Gastrocnemius medialis (tissue), 4 donors: Measurements from ENCODE around the gene MAD2L1. TPM values are rescaled to one million over a fixed set of nuclear protein-coding genes. Genes with fewer than 3 reads are reported as not detected.
A peak's percentile ranks its signal among the peaks of the same experiment; 100 is the strongest.
"Not testable (repeated sequence)": the region's sequence is repeated elsewhere in the genome, so short reads cannot be mapped to it uniquely, and the experiment has no call there.

Source experiments
- ATAC-seq, 2 donors: fragments of 150-250 bp; one replicate each; pipeline ENCODE4 v1.9.1; 2016
- DNase-seq, 2 donors: peaks; one replicate each; pipeline ENCODE4 v3.0.0-alpha.2; 2019
- H3K27ac ChIP-seq, 4 donors: fragments of 200-600 bp; sonication (generic); 1 replicate in 1 of 4; 2 replicates in 3 of 4; pipeline ENCODE4 v1.5.1; 2016 to 2018; ENCODE audit warnings: mild to moderate bottlenecking in 2 of 4, moderate library complexity in 1 of 4
- H3K27me3 ChIP-seq, 3 donors: fragments of 200-600 bp; sonication (generic) in 2 of 3; 1 replicate in 1 of 3; 2 replicates in 2 of 3; pipeline versions ENCODE4 v1.5.1 to v1.6.0; 2016 to 2019; ENCODE audit warnings: mild to moderate bottlenecking in 1 of 3, moderate library complexity in 1 of 3
- H3K36me3 ChIP-seq, 2 donors: fragments of 200-600 bp; sonication (generic) in 1 of 2; one replicate each; pipeline ENCODE4 v1.5.1; 2017 to 2018
- H3K4me1 ChIP-seq, 2 donors: fragments of 200-600 bp; sonication (generic) in 1 of 2; one replicate each; pipeline ENCODE4 v1.5.1; 2016 to 2017; ENCODE audit warnings: mild to moderate bottlenecking in 2 of 2
- H3K4me3 ChIP-seq, 4 donors: fragments of 200-600 bp; sonication (generic) in 3 of 4; 1 replicate in 1 of 4; 2 replicates in 3 of 4; pipeline ENCODE4 v1.5.1; 2016 to 2019; ENCODE audit warnings: mild to moderate bottlenecking in 2 of 4
- H3K9me3 ChIP-seq, 3 donors: fragments of 200-600 bp; sonication (generic) in 2 of 3; 1 replicate in 1 of 3; 2 replicates in 2 of 3; pipeline ENCODE4 v1.5.1; 2016 to 2019
- CTCF ChIP-seq, 5 experiments: fragments of 450-650 bp in 3 of 5; fragments of 200-600 bp in 2 of 5; sonication (generic) in 2 of 5; IDR thresholded peaks in 4 of 5; conservative IDR thresholded peaks in 1 of 5; 1 replicate in 4 of 5; 2 replicates in 1 of 5; pipeline ENCODE4 v1.5.1; 2016 to 2019; ENCODE audit warnings: antibody characterized with exemption in 5 of 5, mild to moderate bottlenecking in 3 of 5, moderate library complexity in 3 of 5
- POLR2A ChIP-seq, 2 donors: fragments of 450-650 bp; IDR thresholded peaks; one replicate each; pipeline ENCODE4 v1.6.1; 2017; ENCODE audit warnings: antibody characterized with exemption in 2 of 2, mild to moderate bottlenecking in 2 of 2, moderate library complexity in 2 of 2
- in situ Hi-C, 4 donors: fragments of 200-750 bp; cut with MboI; loops; one replicate each; pipeline versions ENCODE4 v1.15.0 to v1.8.0; 2017; ENCODE audit warnings: low sequenced_read_pairs in 4 of 4
- intact Hi-C: fragments of 100-400 bp; cut with DNase I; formaldehyde crosslinking; loops from one replicate; pipeline ENCODE4 v1.15.1; 2023; ENCODE audit warnings: low total_unique reads
- total RNA-seq, 4 donors: library from RNA; depleted of rRNA; stranded (reverse); fragments of >200 nt; gene quantifications; one replicate each; pipeline versions ENCODE4 v1.1.0 to v1.2.3, GENCODE V29; 2016

MAD2L1 gene
- total RNA-seq, 4 donors from 2014 or later: 0.33 to 7.7 (median 1.5) TPM

GRCh38 chr4:120065974-120066516 lies 603 bp downstream of the MAD2L1 start:
- Histone ChIP-seq H3K4me3 (peak overlapping the region; percentile 55 to 84 (median 66)), H3K4me1 (peaks cover 31 to 36% of the 10 kb centered on the region in 2 donors), H3K27ac (peak overlapping the region; percentile 88 to 98 (median 91)), H3K36me3 (no peaks in the 10 kb centered on the region), H3K27me3 (no peaks in the 10 kb centered on the region), H3K9me3 (no peaks in the 10 kb centered on the region)
- in situ Hi-C loops: no loop called here
- ATAC-seq (no peak), DNase-seq (no peak)
- intact Hi-C loops: no loop called here
- TF ChIP-seq CTCF (IDR thresholded peaks at IDR 0.05 in 4 of 5, conservative IDR thresholded peaks at IDR 0.05 in 1 of 5) (no peak), POLR2A (IDR thresholded peaks at IDR 0.05) (no peak)

GRCh38 chr4:120064887-120065286 lies 1.8 kb downstream of the MAD2L1 start:
- Histone ChIP-seq H3K27ac (no peak overlapping the region), H3K27me3 (no peaks in the 10 kb centered on the region), H3K9me3 (no peaks in the 10 kb centered on the region), H3K4me3 (no peak overlapping the region), H3K36me3 (no peaks in the 10 kb centered on the region), H3K4me1 (peaks cover 21 to 32% of the 10 kb centered on the region in 2 donors)
- in situ Hi-C loops (no loop called here), intact Hi-C loops (no loop called here)
- ATAC-seq (no peak), DNase-seq (no peak)
- TF ChIP-seq POLR2A (IDR thresholded peaks at IDR 0.05) (no peak), CTCF (IDR thresholded peaks at IDR 0.05 in 4 of 5, conservative IDR thresholded peaks at IDR 0.05 in 1 of 5) (no peak)

- in situ Hi-C loops, intact Hi-C loops, DNase-seq, H3K27me3 ChIP-seq, ATAC-seq, H3K36me3 ChIP-seq, H3K9me3 ChIP-seq, H3K27ac ChIP-seq, H3K4me3 ChIP-seq: not testable (repeated sequence)
- peaks cover 19 to 20% of the 10 kb centered on the region in 2 donors for H3K4me1 ChIP-seq
Measured at GRCh38 chr4:120063711-120064110, 2.9 kb downstream of the MAD2L1 start.

- H3K4me3 ChIP-seq: no peak overlapping the region
- H3K9me3 ChIP-seq: no peaks in the 10 kb centered on the region
- in situ Hi-C loops: no loop called here
- H3K27me3 ChIP-seq: no peaks in the 10 kb centered on the region
- no peak for TF ChIP-seq CTCF (IDR thresholded peaks at IDR 0.05 in 4 of 5, conservative IDR thresholded peaks at IDR 0.05 in 1 of 5)
- TF ChIP-seq POLR2A (IDR thresholded peaks at IDR 0.05): no peak
- ATAC-seq (no peak), DNase-seq (no peak)
- intact Hi-C loops: no loop called here
- no peaks in the 10 kb centered on the region for H3K36me3 ChIP-seq
- H3K27ac ChIP-seq: no peak overlapping the region
- peaks cover 9 to 11% of the 10 kb centered on the region in 2 donors for H3K4me1 ChIP-seq
Measured at GRCh38 chr4:120062663-120063195, 3.9 kb downstream of the MAD2L1 start.

- no peak for TF ChIP-seq POLR2A (IDR thresholded peaks at IDR 0.05)
- TF ChIP-seq CTCF (IDR thresholded peaks at IDR 0.05 in 4 of 5, conservative IDR thresholded peaks at IDR 0.05 in 1 of 5): no peak
- ATAC-seq: no peak
- H3K9me3 ChIP-seq: no peaks in the 10 kb centered on the region
- intact Hi-C loops: loop anchor here (10.0 kb wide), 1 partner anchor 274 kb away; no protein-coding TSS in a partner anchor
- no peak overlapping the region for H3K4me3 ChIP-seq
- no peaks in the 10 kb centered on the region for H3K36me3 ChIP-seq
- DNase-seq: no peak
- peaks cover 17% of the 10 kb centered on the region in 2 donors for H3K4me1 ChIP-seq
- H3K27me3 ChIP-seq: no peaks in the 10 kb centered on the region
- no peak overlapping the region for H3K27ac ChIP-seq
- in situ Hi-C loops: loop anchor here in 2 of 4 donors (10.0 kb wide), 3 partner anchors 424 to 504 kb away; no protein-coding TSS in a partner anchor
Measured at GRCh38 chr4:120059036-120059435, 7.6 kb downstream of the MAD2L1 start.
